PC-3 (cell line): ENCODE data around the gene CCL22. TPM values are rescaled to one million over a fixed set of nuclear protein-coding genes. Genes with fewer than 3 reads are reported as not detected.

Experiments
- ATAC-seq: fragments of 200-7000 bp; cut with Tn5 transposase; 2 replicates; pipeline ENCODE4 v1.9.1; 2020; ENCODE audit warnings: mild to moderate bottlenecking, moderate library complexity
- BruUV-seq: library from RNA; stranded (reverse); fragments of 400-500 nt; replicated peaks from 2 replicates; lab custom pipeline; 2021; lab: Mats Ljungman, UMichigan
- CTCF ChIA-PET: fragments of 300-600 bp; sonication (Branson Sonifier 250); formaldehyde crosslinking; loops from one replicate; lab custom pipeline; 2022; ENCODE audit warnings: antibody characterized with exemption; lab: Charles Lee
- POLR2A ChIA-PET: fragments of 300-600 bp; sonication (Branson Sonifier 250); formaldehyde crosslinking; loops from one replicate; lab custom pipeline; 2022; ENCODE audit warnings: antibody characterized with exemption; ENCODE audit not compliant: unreplicated experiment; lab: Charles Lee
- DNase-seq: peaks from one replicate; pipeline ENCODE4 v3.0.0-alpha.2; 2015
- H2AFZ ChIP-seq: fragments of 300-600 bp; sonication (generic); 2 replicates; pipeline ENCODE4 v1.6.0; 2016; ENCODE audit warnings: antibody characterized with exemption, low read length
- H3F3A ChIP-seq: fragments of 300-600 bp; sonication (generic); one replicate; pipeline ENCODE4 v1.6.0; 2017; ENCODE audit warnings: antibody characterized with exemption, low read length, control low read depth, mild to moderate bottlenecking; ENCODE audit not compliant: unreplicated experiment
- H3K27ac ChIP-seq: fragments of 300-600 bp; sonication (generic); 2 replicates; pipeline ENCODE4 v1.5.1; 2016; ENCODE audit warnings: mild to moderate bottlenecking, low read length
- H3K27me3 ChIP-seq: fragments of 300-600 bp; sonication (generic); 2 replicates; pipeline ENCODE4 v1.6.1; 2016; ENCODE audit warnings: low read length, mixed read lengths
- H3K36me3 ChIP-seq: fragments of 300-600 bp; sonication (generic); 2 replicates; pipeline ENCODE4 v1.6.1; 2016; ENCODE audit warnings: low read depth, mixed run types, low read length, mixed read lengths
- H3K4me1 ChIP-seq: fragments of 300-600 bp; sonication (generic); 2 replicates; pipeline ENCODE4 v1.5.1; 2016; ENCODE audit warnings: low read length; ENCODE audit not compliant: insufficient read depth
- H3K4me2 ChIP-seq: fragments of 300-600 bp; sonication (generic); 2 replicates; pipeline ENCODE4 v1.6.0; 2016; ENCODE audit warnings: low read length
- H3K4me3 ChIP-seq: fragments of 300-600 bp; sonication (generic); 2 replicates; pipeline ENCODE4 v1.5.1; 2016; ENCODE audit warnings: mild to moderate bottlenecking, low read length, mixed read lengths
- H3K79me2 ChIP-seq: fragments of 300-600 bp; sonication (generic); 2 replicates; pipeline ENCODE4 v1.6.1; 2017; ENCODE audit warnings: low read length, mixed read lengths
- H3K9ac ChIP-seq: fragments of 300-600 bp; sonication (generic); 2 replicates; pipeline ENCODE4 v1.6.0; 2016; ENCODE audit warnings: mild to moderate bottlenecking, low read length
- H3K9me2 ChIP-seq: fragments of 300-600 bp; sonication (generic); replicated peaks from 2 replicates; pipeline ENCODE4 v1.6.1; 2016; ENCODE audit warnings: mixed run types, low read length, mixed read lengths
- H3K9me3 ChIP-seq: fragments of 300-600 bp; sonication (generic); 2 replicates; pipeline ENCODE4 v1.6.1; 2016; ENCODE audit warnings: low read length, mixed read lengths
- H4K20me1 ChIP-seq: fragments of 300-600 bp; sonication (generic); 2 replicates; pipeline ENCODE4 v1.6.1; 2016; ENCODE audit warnings: low read length, mixed read lengths
- CTCF ChIP-seq: fragments of 300-600 bp; sonication (generic); conservative IDR thresholded peaks from 2 replicates; pipeline ENCODE4 v1.5.1; 2017; ENCODE audit warnings: antibody characterized with exemption, low read depth, mild to moderate bottlenecking, low read length
- EZH2 ChIP-seq: fragments of 300-600 bp; sonication (generic); IDR thresholded peaks from one replicate; pipeline ENCODE4 v1.6.1; 2017; ENCODE audit warnings: antibody characterized with exemption, mild to moderate bottlenecking, low read length; ENCODE audit not compliant: unreplicated experiment
- EZH2phosphoT487 ChIP-seq: fragments of 300-600 bp; sonication (generic); IDR thresholded peaks from 2 replicates; pipeline ENCODE4 v1.6.1; 2018; ENCODE audit warnings: mild to moderate bottlenecking, antibody characterized with exemption, low read length, borderline replicate concordance
- intact Hi-C: fragments of 100-400 bp; cut with micrococcal nuclease; formaldehyde crosslinking; loops from 2 replicates; pipeline ENCODE4 v1.9.0; 2023
- total RNA-seq: library from RNA; depleted of rRNA; stranded (reverse); fragments of >200 nt; gene quantifications from 2 replicates; pipeline ENCODE4 v1.2.3, GENCODE V29; 2014

Gene CCL22
- total RNA-seq, 1 experiment from 2014 or later = not detected

GRCh38 chr16:57314161-57314785 is 44.3 kb upstream of the CCL22 start:
- no peak overlapping the region for H3K4me2 ChIP-seq
- POLR2A ChIA-PET = no interaction called here

GRCh38 chr16:57315416-57315815 is 43.2 kb upstream of the CCL22 start:
- H3K27ac ChIP-seq = no peak overlapping the region
- H2AFZ ChIP-seq = no peak overlapping the region
- H3K79me2 ChIP-seq = no peaks in the 10 kb centered on the region
- no peaks in the 10 kb centered on the region for H4K20me1 ChIP-seq
- ChIA-PET CTCF (no interaction called here), POLR2A (no interaction called here)
- H3K9me3 ChIP-seq = no peaks in the 10 kb centered on the region
- no peak overlapping the region for H3K9ac ChIP-seq
- ATAC-seq = no peak
- intact Hi-C loops = no loop called here
- no TSS peak for BruUV-seq
- no peak overlapping the region for H3K4me3 ChIP-seq
- no peak for DNase-seq
- H3K4me2 ChIP-seq = no peak overlapping the region
- no peaks in the 10 kb centered on the region for H3K36me3 ChIP-seq
- no peaks in the 10 kb centered on the region for H3F3A ChIP-seq
- TF ChIP-seq CTCF = no peak
- no peak for TF ChIP-seq EZH2phosphoT487
- no peak for TF ChIP-seq EZH2
- peaks cover 18% of the 10 kb centered on the region for H3K4me1 ChIP-seq
- no peaks in the 10 kb centered on the region for H3K27me3 ChIP-seq
- no peaks in the 10 kb centered on the region for H3K9me2 ChIP-seq

More at GRCh38 chr16:57314161-57314785, 44.3 kb upstream of the CCL22 start:
- CTCF ChIA-PET = no interaction called here
- Histone ChIP-seq H3K9ac (no peak overlapping the region), H2AFZ (no peak overlapping the region), H3K36me3 (no peaks in the 10 kb centered on the region), H4K20me1 (no peaks in the 10 kb centered on the region), H3K4me3 (no peak overlapping the region), H3K27me3 (no peaks in the 10 kb centered on the region), H3K9me2 (no peaks in the 10 kb centered on the region), H3K27ac (no peak overlapping the region), H3K79me2 (no peaks in the 10 kb centered on the region), H3K4me1 (peaks cover 18% of the 10 kb centered on the region), H3F3A (no peaks in the 10 kb centered on the region), H3K9me3 (no peaks in the 10 kb centered on the region)
- ATAC-seq (no peak), DNase-seq (peak; percentile 5)
- BruUV-seq = no TSS peak
- intact Hi-C loops = no loop called here
- TF ChIP-seq EZH2 (no peak), EZH2phosphoT487 (no peak), CTCF (no peak)

- H3K27ac ChIP-seq = peak overlapping the region; percentile 39; the same call in 1 of the 2 replicates
- TF ChIP-seq CTCF = no peak
- no peak for TF ChIP-seq EZH2
- no peak for TF ChIP-seq EZH2phosphoT487
- no peaks in the 10 kb centered on the region for H3K36me3 ChIP-seq
- no peaks in the 10 kb centered on the region for H3K9me3 ChIP-seq
- no peaks in the 10 kb centered on the region for H4K20me1 ChIP-seq
- H3K4me2 ChIP-seq = peak overlapping the region; percentile 28; the same call in 1 of the 2 replicates
- H3K4me1 ChIP-seq = peaks cover 18% of the 10 kb centered on the region
- peak; percentile 88 for ATAC-seq
- intact Hi-C loops = no loop called here
- CTCF ChIA-PET = no interaction called here
- H3K79me2 ChIP-seq = no peaks in the 10 kb centered on the region
- H2AFZ ChIP-seq = no peak overlapping the region
- BruUV-seq = no TSS peak
- H3K4me3 ChIP-seq = no peak overlapping the region
- H3K9me2 ChIP-seq = no peaks in the 10 kb centered on the region
- POLR2A ChIA-PET = interaction anchor here (0.7 kb wide), 1 partner anchor 107 kb away, joined by 5 read pairs; no protein-coding TSS in a partner anchor
- peak overlapping the region; percentile 10; the same call in 1 of the 2 replicates for H3K9ac ChIP-seq
- no peaks in the 10 kb centered on the region for H3K27me3 ChIP-seq
- H3F3A ChIP-seq = no peaks in the 10 kb centered on the region
- peak; percentile 64 for DNase-seq
Observed at GRCh38 chr16:57316390-57317017, 42.1 kb upstream of the CCL22 start.
